Prostate gland (tissue), 2 donors: Measurements from ENCODE around the gene SLC4A2. TPM values are rescaled to one million over a fixed set of nuclear protein-coding genes. Genes with fewer than 3 reads are reported as not detected.

Experiments used
- DNase-seq: peaks from one replicate; pipeline ENCODE4 v3.0.0-alpha.2; 2019; ENCODE audit warnings: low spot score
- H3K27ac ChIP-seq, 2 donors: fragments of 200-600 bp; sonication (generic); 2 replicates each; pipeline ENCODE4 v1.5.1; 2017 to 2019
- H3K27me3 ChIP-seq: fragments of 200-600 bp; sonication (generic); replicated peaks from 2 replicates; pipeline ENCODE4 v1.5.1; 2019; ENCODE audit not compliant: insufficient read depth
- H3K36me3 ChIP-seq, 2 donors: fragments of 200-600 bp; sonication (generic); 1 replicate in 1 of 2; 2 replicates in 1 of 2; pipeline versions ENCODE4 v1.5.1 to v1.8.1; 2017 to 2019
- H3K4me1 ChIP-seq: fragments of 200-600 bp; sonication (generic); replicated peaks from 2 replicates; pipeline ENCODE4 v1.5.1; 2019
- H3K4me3 ChIP-seq, 2 donors: fragments of 200-600 bp; sonication (generic); 2 replicates each; pipeline ENCODE4 v1.5.1; 2017 to 2019
- H3K9me3 ChIP-seq: fragments of 200-600 bp; sonication (generic); 2 replicates; pipeline ENCODE4 v1.5.1; 2017
- POLR2A ChIP-seq: fragments of 450-650 bp; IDR thresholded peaks from one replicate; pipeline ENCODE4 v1.6.1; 2016; ENCODE audit warnings: antibody characterized with exemption, mild to moderate bottlenecking
- POLR2AphosphoS5 ChIP-seq: sonication (generic); formaldehyde crosslinking; IDR thresholded peaks from one replicate; pipeline ENCODE4 v1.6.1; 2017; ENCODE audit warnings: antibody characterized with exemption
- whole genome bisulfite sequencing: methylation state at CpG from one replicate; pipeline ENCODE4 v1.1.5; 2018; 5-methylcytosine and 5-hydroxymethylcytosine counted together
- intact Hi-C: fragments of 100-400 bp; cut with DNase I; formaldehyde crosslinking; loops from one replicate; pipeline ENCODE4 v1.14.2; 2022
- total RNA-seq, 2 donors: library from RNA; depleted of rRNA; stranded (reverse); fragments of >200 nt; gene quantifications; one replicate each; pipeline ENCODE4 v1.1.0, GENCODE V29; 2016
- TF ChIP-seq, protein P1 (sequence below), 4 experiments: fragments of 200-600 bp in 2 of 4; fragments of 450-650 bp in 2 of 4; sonication (generic) in 2 of 4; IDR thresholded peaks; 1 replicate in 3 of 4; 2 replicates in 1 of 4; pipeline ENCODE4 v1.5.1; 2016 to 2019; ENCODE audit warnings: antibody characterized with exemption in 4 of 4, mild to moderate bottlenecking in 2 of 4, moderate library complexity in 2 of 4

SLC4A2 gene
- total RNA-seq, 2 donors from 2014 or later = 77.1 to 141 TPM

DNA sequence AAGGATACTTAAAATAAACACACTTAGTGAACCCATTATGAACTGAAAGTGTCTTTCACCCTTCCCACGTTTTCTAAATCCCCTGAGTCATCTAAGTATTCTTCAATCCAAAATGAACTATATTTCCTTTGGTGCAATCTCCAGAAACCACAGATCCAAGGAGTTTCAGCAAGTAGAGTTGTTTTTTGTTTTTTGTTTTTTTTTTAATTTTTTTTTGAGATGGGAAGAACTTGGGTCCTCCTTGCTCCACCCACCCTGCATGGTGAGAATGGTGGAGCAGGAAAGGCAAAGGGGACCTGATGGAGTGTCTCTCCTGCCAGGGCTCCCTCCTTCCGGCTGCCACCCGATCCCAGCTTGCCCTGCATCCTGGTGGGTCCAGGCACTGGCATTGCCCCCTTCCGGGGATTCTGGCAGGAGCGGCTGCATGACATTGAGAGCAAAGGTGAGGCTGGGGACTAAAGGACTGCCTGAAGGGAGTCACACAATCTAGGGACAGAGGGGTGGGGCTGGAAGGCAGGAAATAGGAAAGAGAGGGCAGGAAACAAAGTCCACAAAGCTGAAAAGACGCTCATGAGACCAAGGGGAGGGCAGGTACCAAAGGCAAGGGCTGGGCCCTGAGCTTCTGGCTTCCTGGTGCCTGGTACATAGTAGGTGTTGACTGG, 47.2 kb upstream of the SLC4A2 start:
- DNase-seq = no peak
- 81% methylated on average over 6 of the region's 6 CpGs for WGBS
- peaks cover 6% of the 10 kb centered on the region for H3K27me3 ChIP-seq
- H3K4me3 ChIP-seq = no peak overlapping the region
- H3K36me3 ChIP-seq = no peaks in the 10 kb centered on the region
- TF ChIP-seq POLR2AphosphoS5 = no peak
- TF ChIP-seq, protein P1, sequence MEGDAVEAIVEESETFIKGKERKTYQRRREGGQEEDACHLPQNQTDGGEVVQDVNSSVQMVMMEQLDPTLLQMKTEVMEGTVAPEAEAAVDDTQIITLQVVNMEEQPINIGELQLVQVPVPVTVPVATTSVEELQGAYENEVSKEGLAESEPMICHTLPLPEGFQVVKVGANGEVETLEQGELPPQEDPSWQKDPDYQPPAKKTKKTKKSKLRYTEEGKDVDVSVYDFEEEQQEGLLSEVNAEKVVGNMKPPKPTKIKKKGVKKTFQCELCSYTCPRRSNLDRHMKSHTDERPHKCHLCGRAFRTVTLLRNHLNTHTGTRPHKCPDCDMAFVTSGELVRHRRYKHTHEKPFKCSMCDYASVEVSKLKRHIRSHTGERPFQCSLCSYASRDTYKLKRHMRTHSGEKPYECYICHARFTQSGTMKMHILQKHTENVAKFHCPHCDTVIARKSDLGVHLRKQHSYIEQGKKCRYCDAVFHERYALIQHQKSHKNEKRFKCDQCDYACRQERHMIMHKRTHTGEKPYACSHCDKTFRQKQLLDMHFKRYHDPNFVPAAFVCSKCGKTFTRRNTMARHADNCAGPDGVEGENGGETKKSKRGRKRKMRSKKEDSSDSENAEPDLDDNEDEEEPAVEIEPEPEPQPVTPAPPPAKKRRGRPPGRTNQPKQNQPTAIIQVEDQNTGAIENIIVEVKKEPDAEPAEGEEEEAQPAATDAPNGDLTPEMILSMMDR (IDR thresholded peaks at IDR 0.05) = no peak
- no peak for TF ChIP-seq POLR2A
- H3K4me1 ChIP-seq = no peaks in the 10 kb centered on the region
- intact Hi-C loops = no loop called here
- H3K27ac ChIP-seq = no peak overlapping the region
- no peaks in the 10 kb centered on the region for H3K9me3 ChIP-seq

DNA sequence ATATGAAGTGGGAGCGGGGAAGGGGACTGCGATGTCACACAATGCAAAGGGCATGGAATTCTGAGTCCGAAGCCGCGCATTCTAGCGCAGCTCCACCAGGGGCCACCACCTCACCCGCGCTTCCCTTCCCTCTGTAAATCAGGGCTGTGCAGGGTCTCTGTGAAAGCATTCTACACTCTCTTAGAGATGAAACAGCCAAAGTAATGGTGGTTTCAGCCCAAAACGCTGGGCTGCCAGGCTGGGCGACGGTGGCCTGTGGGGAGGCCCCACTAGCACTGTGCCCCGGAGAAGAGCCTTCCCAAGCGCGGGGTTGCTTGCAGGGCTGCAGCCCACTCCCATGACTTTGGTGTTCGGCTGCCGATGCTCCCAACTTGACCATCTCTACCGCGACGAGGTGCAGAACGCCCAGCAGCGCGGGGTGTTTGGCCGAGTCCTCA, 46.5 kb upstream of the SLC4A2 start:
- TF ChIP-seq POLR2AphosphoS5 (no peak), POLR2A (no peak)
- TF ChIP-seq, protein P1 (IDR thresholded peaks at IDR 0.05) = peak in 2 of 4 experiments; percentile 29 to 54
- H3K4me1 ChIP-seq = no peaks in the 10 kb centered on the region
- H3K36me3 ChIP-seq = no peaks in the 10 kb centered on the region
- DNase-seq = no peak
- H3K27ac ChIP-seq = no peak overlapping the region
- H3K4me3 ChIP-seq = no peak overlapping the region
- intact Hi-C loops = no loop called here
- peaks cover 6% of the 10 kb centered on the region for H3K27me3 ChIP-seq
- H3K9me3 ChIP-seq = no peaks in the 10 kb centered on the region
- WGBS = 31% methylated on average over 23 of the region's 23 CpGs

DNA sequence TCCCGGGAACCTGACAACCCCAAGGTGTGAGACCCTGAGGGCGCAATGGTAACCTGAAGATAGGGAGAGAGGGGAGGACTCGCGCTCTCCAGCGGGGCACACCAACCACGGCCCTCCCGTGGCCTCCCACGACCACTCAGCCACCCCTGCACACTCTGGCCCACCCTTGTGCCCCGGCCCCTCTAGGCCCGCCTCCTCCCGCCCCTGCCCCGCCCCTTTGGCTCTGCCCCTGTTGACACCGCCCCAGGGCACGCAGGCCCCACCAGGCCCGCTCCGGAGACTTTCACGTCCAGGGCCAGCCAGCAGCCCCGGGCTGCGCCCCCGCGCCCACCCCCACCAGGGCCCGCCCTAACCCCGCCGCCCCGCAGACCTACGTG, 46.0 kb upstream of the SLC4A2 start:
- WGBS = 19% methylated on average over 17 of the region's 26 CpGs
- intact Hi-C loops = no loop called here
- Histone ChIP-seq H3K4me3 (peak overlapping the region; percentile 3 to 8), H3K27ac (no peak overlapping the region), H3K9me3 (no peaks in the 10 kb centered on the region), H3K36me3 (no peaks in the 10 kb centered on the region), H3K4me1 (peaks cover 4% of the 10 kb centered on the region), H3K27me3 (peaks cover 6% of the 10 kb centered on the region)
- TF ChIP-seq POLR2A = no peak
- no peak for TF ChIP-seq POLR2AphosphoS5
- TF ChIP-seq, protein P1 (IDR thresholded peaks at IDR 0.05) = no peak
- DNase-seq = no peak

DNA sequence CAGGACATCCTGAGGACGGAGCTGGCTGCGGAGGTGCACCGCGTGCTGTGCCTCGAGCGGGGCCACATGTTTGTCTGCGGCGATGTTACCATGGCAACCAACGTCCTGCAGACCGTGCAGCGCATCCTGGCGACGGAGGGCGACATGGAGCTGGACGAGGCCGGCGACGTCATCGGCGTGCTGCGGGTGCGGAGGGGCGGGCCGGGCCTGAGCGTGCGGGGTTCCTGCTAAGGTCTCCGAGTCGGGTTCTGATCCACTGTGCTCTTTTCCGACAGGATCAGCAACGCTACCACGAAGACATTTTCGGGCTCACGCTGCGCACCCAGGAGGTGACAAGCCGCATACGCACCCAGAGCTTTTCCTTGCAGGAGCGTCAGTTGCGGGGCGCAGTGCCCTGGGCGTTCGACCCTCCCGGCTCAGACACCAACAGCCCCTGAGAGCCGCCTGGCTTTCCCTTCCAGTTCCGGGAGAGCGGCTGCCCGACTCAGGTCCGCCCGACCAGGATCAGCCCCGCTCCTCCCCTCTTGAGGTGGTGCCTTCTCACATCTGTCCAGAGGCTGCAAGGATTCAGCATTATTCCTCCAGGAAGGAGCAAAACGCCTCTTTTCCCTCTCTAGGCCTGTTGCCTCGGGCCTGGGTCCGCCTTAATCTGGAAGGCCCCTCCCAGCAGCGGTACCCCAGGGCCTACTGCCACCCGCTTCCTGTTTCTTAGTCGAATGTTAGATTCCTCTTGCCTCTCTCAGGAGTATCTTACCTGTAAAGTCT, 45.5 kb upstream of the SLC4A2 start:
- Histone ChIP-seq H3K4me1 (peaks cover 4% of the 10 kb centered on the region), H3K27me3 (peaks cover 6% of the 10 kb centered on the region), H3K4me3 (peak overlapping the region; percentile 3 to 8), H3K27ac (no peak overlapping the region), H3K36me3 (no peaks in the 10 kb centered on the region), H3K9me3 (no peaks in the 10 kb centered on the region)
- TF ChIP-seq POLR2A (no peak), POLR2AphosphoS5 (no peak)
- TF ChIP-seq, protein P1 (IDR thresholded peaks at IDR 0.05) = no peak
- DNase-seq = peak; percentile 36
- intact Hi-C loops = no loop called here
- WGBS = 11% methylated on average over 50 of the region's 55 CpGs

DNA sequence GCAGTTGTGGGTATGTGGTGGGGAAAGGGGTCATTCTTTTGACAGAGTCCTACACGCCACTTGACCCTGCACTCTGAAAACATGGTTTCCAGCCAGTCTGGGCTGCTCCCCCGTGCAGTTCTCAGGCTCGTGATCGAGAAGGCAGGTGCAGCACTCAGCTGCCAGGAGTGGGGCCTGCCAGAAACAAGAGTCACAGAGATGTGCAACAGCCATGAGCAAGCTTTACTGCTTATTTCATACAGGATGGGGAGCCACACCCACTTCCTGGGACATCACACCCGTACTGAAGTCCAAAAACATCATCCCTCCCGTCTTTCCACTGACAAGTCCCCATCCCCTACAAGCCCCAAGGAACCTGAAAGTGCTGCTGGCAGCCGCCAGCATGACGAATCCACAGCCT, 44.4 kb upstream of the SLC4A2 start:
- intact Hi-C loops = no loop called here

More for the DNA sequence above, 44.4 kb upstream of the SLC4A2 start:
- peaks cover 4% of the 10 kb centered on the region for H3K4me1 ChIP-seq
- H3K27me3 ChIP-seq = peaks cover under 1% of the 10 kb centered on the region
- TF ChIP-seq, protein P1 (IDR thresholded peaks at IDR 0.05) = no peak
- no peak for TF ChIP-seq POLR2A
- no peak for TF ChIP-seq POLR2AphosphoS5
- H3K27ac ChIP-seq = no peak overlapping the region
- H3K4me3 ChIP-seq = no peak overlapping the region
- 88% methylated on average over 8 of the region's 8 CpGs for WGBS
- DNase-seq = no peak
- H3K9me3 ChIP-seq = no peaks in the 10 kb centered on the region
- H3K36me3 ChIP-seq = no peaks in the 10 kb centered on the region
